Measurements from ENCODE around the gene NMRAL1.

NMRAL1 gene

DNA sequence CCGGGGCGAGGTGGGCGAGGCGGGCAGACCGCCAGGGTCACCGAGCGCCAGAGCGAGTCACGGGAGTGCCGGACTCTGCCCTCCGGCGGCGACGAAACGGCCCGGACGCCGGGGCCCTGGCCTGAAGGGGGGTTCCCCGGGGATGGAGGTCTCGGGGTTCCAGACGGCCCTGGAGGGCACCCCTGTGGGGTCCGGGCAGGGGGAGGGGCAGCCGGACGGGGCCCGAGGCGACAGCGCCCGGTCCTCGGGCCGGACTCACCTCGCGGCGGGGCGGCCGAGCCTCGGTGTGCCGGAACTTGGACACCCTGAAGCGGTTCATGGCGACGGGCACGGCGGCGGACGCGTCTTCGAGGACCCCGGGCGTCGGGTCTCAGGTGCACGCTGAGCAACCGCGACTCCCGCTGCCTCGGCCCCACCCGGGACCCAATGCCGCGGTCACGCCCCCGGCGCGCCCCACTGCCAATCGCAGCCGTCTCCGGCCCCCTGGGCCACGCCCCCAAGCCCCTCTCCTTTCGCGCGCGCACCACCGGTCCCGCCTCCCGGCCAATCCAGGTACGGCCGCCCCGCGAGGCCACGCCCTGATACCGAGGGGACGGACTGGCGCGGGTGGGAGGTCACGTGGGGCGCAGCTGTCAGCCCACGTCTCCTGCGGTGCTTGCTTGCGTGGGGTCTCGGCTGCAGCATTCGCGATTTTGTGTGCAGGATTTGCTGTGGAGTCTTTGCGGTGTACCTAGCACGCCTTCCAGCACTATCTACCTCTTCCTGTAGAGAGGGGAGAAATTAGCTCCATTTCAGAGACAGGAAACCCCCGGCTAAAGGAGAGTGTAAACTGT is 58.0 kb downstream of the NMRAL1 start, which contains the start of gene CORO7:
Gene CORO7 (minus strand): TSS at position 397 of the 833 bp plus-strand sequence. CDS start 78 bp downstream, at position 319.
- CTCF ChIA-PET = interaction anchor here (0.6 to 1.2 kb wide), 4 partner anchors 14 to 232 kb away, joined by 3 to 9 read pairs (median 4); no protein-coding TSS in a partner anchor
- DNase-seq (ENCODE audit: low spot score) = peak; percentile 93
- TF ChIP-seq, protein P1, sequence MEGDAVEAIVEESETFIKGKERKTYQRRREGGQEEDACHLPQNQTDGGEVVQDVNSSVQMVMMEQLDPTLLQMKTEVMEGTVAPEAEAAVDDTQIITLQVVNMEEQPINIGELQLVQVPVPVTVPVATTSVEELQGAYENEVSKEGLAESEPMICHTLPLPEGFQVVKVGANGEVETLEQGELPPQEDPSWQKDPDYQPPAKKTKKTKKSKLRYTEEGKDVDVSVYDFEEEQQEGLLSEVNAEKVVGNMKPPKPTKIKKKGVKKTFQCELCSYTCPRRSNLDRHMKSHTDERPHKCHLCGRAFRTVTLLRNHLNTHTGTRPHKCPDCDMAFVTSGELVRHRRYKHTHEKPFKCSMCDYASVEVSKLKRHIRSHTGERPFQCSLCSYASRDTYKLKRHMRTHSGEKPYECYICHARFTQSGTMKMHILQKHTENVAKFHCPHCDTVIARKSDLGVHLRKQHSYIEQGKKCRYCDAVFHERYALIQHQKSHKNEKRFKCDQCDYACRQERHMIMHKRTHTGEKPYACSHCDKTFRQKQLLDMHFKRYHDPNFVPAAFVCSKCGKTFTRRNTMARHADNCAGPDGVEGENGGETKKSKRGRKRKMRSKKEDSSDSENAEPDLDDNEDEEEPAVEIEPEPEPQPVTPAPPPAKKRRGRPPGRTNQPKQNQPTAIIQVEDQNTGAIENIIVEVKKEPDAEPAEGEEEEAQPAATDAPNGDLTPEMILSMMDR (conservative IDR thresholded peaks at IDR 0.05; ENCODE audit: low read depth) = no peak
- POLR2A ChIA-PET (ENCODE audit: low non-redundant PET) = no interaction called here
- peak within 1 kb of the TSS; percentile 72 for H3K27ac ChIP-seq

DNA sequence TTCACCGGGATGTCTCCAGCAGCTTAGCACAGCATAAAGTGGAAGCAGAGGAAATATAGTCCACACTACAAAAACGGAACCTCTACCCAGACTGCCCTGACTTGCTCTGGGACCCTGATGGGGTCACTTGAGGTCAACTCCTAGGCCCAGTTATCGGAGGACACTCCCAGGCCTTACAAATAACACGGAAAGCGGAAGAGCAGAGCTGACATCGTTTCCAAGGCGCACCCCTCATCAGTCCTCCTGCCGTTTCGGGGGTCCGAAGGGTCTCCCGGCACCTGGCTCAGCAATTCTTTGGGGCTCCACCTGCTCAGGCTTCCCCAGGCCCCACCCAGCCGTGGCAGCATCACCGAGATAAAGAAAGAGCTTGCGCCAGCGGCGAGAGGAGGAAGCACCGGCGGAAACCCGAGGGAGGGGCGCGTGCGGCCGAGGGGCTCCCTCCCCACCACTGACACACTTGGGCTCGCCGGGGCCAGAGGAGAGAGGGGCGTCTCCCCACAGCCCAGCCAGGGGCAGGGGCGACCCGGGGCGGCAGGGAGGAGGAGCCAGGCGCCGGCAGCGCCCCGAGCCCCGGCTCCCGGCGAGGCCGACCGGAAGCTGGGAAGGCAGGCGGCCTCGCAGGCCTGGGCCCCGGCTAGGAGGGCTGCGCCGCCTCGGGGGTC is 58.8 kb downstream of the NMRAL1 start:
- CTCF ChIA-PET = interaction anchor here (0.6 to 1.2 kb wide), 4 partner anchors 13 to 552 kb away, joined by 3 to 9 read pairs (median 4); no protein-coding TSS in a partner anchor
- peak overlapping the region; percentile 72 for H3K27ac ChIP-seq
- no peak for DNase-seq (ENCODE audit: low spot score)
- TF ChIP-seq, protein P1 (conservative IDR thresholded peaks at IDR 0.05; ENCODE audit: low read depth) = no peak
- POLR2A ChIA-PET (ENCODE audit: low non-redundant PET) = interaction anchor here (0.8 kb wide), 1 partner anchor 72 kb away, joined by 3 read pairs; no protein-coding TSS in a partner anchor

DNA sequence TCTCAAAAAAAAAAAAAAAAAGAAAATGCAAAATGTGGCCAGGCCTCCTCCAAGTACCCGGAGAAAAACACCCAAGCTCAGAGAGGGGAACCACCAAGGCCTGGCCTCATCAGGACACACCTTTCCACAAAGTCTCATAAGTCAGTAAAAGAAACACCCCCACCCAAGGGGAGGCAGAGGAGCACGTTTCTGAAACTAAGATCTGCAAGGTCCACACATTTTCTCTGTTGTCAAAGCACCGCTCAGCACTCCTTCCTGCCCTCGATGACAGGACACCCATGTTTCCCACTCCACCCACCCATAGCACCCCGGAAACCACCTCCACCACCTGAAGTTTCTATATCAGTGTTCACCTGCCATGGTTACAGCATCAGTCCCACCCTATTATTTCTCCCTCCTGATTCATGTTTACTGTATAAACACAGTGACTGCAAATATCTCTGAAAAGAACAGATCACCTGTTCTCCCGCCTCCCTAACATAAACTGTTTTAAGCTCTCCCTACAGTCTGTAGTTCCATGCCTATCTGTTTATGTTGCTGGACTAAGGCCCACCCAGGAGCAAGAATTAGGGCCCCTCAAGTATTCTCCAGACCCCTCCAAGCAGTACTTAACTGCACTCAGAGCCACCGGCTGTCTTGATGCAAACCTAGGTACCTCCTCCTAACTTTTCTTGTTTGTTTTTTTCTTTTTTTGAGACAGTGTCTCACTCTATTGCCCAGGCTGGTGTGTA is 60.1 kb downstream of the NMRAL1 start:
- ChIA-PET CTCF (interaction anchor here (0.6 kb wide), 1 partner anchor 36 kb away, joined by 5 read pairs; no protein-coding TSS in a partner anchor), POLR2A (ENCODE audit: low non-redundant PET) (interaction anchor here (0.8 kb wide), 1 partner anchor 74 kb away, joined by 3 read pairs; no protein-coding TSS in a partner anchor)
- TF ChIP-seq, protein P1 (conservative IDR thresholded peaks at IDR 0.05; ENCODE audit: low read depth) = no peak
- no peak for DNase-seq (ENCODE audit: low spot score)
- peak overlapping the region; percentile 72; the same call in 1 of the 2 replicates for H3K27ac ChIP-seq

DNA sequence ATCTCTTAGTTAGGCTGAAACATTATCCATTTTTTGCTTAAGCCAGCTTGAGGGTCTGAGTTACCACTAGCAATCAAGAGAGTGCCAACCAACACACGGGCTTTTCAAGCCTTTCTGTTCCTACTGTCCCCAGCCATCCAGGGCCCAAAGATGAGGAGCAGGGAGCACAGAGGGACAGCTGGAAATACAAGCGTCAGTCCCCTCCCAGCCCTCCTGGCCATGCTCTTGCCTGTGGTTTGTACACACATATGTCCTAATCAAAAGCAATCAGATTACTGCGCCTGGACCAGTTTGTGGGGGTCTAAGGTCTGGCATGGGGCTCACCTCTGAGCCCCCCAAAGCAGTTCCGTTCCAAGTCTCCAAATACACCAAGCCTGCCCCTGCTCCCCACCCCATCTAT is 61.6 kb downstream of the NMRAL1 start:
- DNase-seq (ENCODE audit: low spot score) = no peak
- POLR2A ChIA-PET (ENCODE audit: low non-redundant PET) = no interaction called here
- TF ChIP-seq, protein P1 (conservative IDR thresholded peaks at IDR 0.05; ENCODE audit: low read depth) = no peak
- no peak overlapping the region for H3K27ac ChIP-seq
- CTCF ChIA-PET = interaction anchor here (0.7 kb wide), 1 partner anchor 60 kb away, joined by 3 read pairs; no protein-coding TSS in a partner anchor

DNA sequence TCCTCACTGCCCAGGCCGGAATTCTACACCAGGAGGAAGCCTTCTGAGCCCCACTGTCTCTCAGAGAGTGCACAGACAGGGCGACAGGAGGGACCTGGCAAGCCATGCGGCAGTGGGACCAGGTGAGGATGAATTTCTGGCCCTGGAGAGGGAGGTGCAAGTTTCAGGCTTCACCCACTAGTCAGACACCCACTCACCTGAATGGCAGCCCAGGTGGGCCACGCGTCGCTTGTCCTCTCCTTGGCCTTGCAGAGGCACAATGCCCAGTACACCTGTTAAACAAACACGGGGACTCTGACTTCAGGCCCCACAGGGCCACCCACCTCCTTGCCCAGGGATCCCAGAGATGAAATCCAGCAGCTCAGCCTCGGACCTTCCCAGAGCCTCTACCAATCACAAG is 62.3 kb downstream of the NMRAL1 start:
- DNase-seq (ENCODE audit: low spot score) = no peak
- ChIA-PET POLR2A (ENCODE audit: low non-redundant PET) (no interaction called here), CTCF (interaction anchor here (0.6 to 0.7 kb wide), 2 partner anchors 10 to 59 kb away, joined by 3 read pairs; no protein-coding TSS in a partner anchor)
- TF ChIP-seq, protein P1 (conservative IDR thresholded peaks at IDR 0.05; ENCODE audit: low read depth) = no peak
- no peak overlapping the region for H3K27ac ChIP-seq
